ENCODE measurements around the gene NISCH. TPM values are rescaled to one million over a fixed set of nuclear protein-coding genes. Genes with fewer than 3 reads are reported as not detected.

NISCH gene
- polyA plus RNA-seq, 1 experiment, result 71.0 TPM

DNA sequence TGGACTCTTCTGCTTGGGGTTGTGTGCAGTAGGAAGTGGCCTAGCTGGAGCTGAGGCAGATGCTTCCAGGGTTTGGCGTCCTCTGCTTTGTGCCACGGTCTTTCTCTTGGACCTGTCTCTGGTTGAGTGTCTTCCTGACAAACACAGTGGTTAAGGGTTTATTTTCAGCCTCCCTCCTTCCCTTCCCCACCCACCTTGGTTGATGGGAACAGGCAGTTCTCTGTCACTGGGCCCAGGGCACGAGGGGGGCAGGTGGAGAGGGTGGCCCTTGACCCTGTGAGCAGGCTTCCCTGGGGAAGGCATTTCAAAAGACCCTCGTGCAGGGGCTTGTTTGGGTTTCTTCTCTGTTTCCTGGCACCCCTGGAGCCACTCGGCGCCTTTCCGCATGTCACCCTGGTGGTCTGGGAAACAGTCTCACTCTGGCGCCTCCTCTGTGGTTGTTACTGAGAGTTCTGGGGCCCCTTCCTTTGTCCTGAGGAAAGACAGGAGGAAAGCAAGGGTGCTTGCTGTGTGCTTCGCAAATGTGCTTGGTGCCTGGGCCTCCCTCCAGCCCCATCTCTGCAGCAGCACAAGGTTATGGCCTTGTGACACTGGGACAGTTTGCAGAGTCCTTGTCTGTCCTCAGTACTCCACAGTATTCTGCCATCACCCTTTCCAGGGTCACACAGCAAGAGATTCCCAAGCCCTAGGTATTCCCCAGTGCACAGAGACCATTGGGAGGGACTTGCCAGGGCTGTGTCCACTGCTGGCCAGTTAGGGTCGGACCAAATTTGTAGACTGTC, 29.5 kb downstream of the NISCH start:
- no peak for TF ChIP-seq CTCF (IDR thresholded peaks at IDR 0.05; ENCODE audit: low read depth, low read length)
- CTCF ChIA-PET, result no interaction called here
- DNase-seq (ENCODE audit: low read depth, low spot score), result no peak
- Histone ChIP-seq H3K27me3 (ENCODE audit: control insufficient read depth, insufficient read depth, low read length) (no peaks in the 10 kb centered on the region), H3K9me3 (ENCODE audit: control insufficient read depth, insufficient read depth, low read length) (no peaks in the 10 kb centered on the region; the same call in 1 of the 2 replicates), H3K4me3 (ENCODE audit: low read depth, low read length) (no peak overlapping the region), H3K27ac (ENCODE audit: low read depth, low read length) (peak overlapping the region; percentile 21)
- POLR2A ChIA-PET, result no interaction called here

GRCh38 chr3:52487050-52487787, 31.8 kb downstream of the NISCH start:
- DNase-seq (ENCODE audit: low read depth, low spot score), result no peak
- Histone ChIP-seq H3K4me3 (ENCODE audit: low read depth, low read length) (no peak overlapping the region), H3K27me3 (ENCODE audit: control insufficient read depth, insufficient read depth, low read length) (no peaks in the 10 kb centered on the region), H3K27ac (ENCODE audit: low read depth, low read length) (no peak overlapping the region), H3K9me3 (ENCODE audit: control insufficient read depth, insufficient read depth, low read length) (no peaks in the 10 kb centered on the region; the same call in 1 of the 2 replicates)
- POLR2A ChIA-PET, result no interaction called here
- TF ChIP-seq CTCF (IDR thresholded peaks at IDR 0.05; ENCODE audit: low read depth, low read length), result no peak
- CTCF ChIA-PET, result interaction anchor here (0.6 kb wide), 1 partner anchor 82 kb away, joined by 4 read pairs; no protein-coding TSS in a partner anchor

- H3K27ac ChIP-seq (ENCODE audit: low read depth, low read length), result no peak overlapping the region
- no peaks in the 10 kb centered on the region; the same call in 1 of the 2 replicates for H3K9me3 ChIP-seq (ENCODE audit: control insufficient read depth, insufficient read depth, low read length)
- no peak for DNase-seq (ENCODE audit: low read depth, low spot score)
- POLR2A ChIA-PET, result no interaction called here
- CTCF ChIA-PET, result no interaction called here
- no peak overlapping the region for H3K4me3 ChIP-seq (ENCODE audit: low read depth, low read length)
- no peaks in the 10 kb centered on the region for H3K27me3 ChIP-seq (ENCODE audit: control insufficient read depth, insufficient read depth, low read length)
- no peak for TF ChIP-seq CTCF (IDR thresholded peaks at IDR 0.05; ENCODE audit: low read depth, low read length)
Observed at GRCh38 chr3:52487788-52488691, 32.6 kb downstream of the NISCH start.

DNA sequence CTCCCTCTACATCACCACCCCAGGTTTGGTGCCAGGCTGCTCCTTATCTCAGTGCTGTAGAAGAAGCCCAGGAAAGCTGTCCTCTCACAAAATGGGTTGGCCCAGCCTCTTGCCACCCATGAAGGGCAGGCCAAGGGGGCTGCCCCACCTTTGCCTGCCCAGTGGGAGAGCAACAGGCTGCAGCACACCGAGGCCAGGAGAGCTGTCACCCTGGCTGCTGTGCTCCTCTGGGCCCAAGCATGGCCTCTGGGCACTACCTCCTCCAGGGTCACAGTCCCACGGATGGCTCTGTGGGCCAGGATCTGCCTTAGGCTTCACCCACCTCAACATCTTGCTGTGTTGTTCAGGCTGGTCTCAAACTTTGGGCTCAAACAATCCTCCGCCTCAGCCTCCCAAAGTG, 33.3 kb downstream of the NISCH start:
- Histone ChIP-seq H3K27me3 (ENCODE audit: control insufficient read depth, insufficient read depth, low read length) (no peaks in the 10 kb centered on the region), H3K9me3 (ENCODE audit: control insufficient read depth, insufficient read depth, low read length) (no peaks in the 10 kb centered on the region), H3K27ac (ENCODE audit: low read depth, low read length) (no peak overlapping the region), H3K4me3 (ENCODE audit: low read depth, low read length) (no peak overlapping the region)
- TF ChIP-seq CTCF (IDR thresholded peaks at IDR 0.05; ENCODE audit: low read depth, low read length), result no peak
- ChIA-PET CTCF (interaction anchor here (1.0 to 2.0 kb wide), 2 partner anchors 17 to 76 kb away, joined by 6 to 9 read pairs; no protein-coding TSS in a partner anchor), POLR2A (no interaction called here)
- DNase-seq (ENCODE audit: low read depth, low spot score), result no peak
